ENCODE measurements around the gene SPINT1. TPM values are rescaled to one million over a fixed set of nuclear protein-coding genes. Genes with fewer than 3 reads are reported as not detected.

The SPINT1 gene
- total RNA-seq, 1 experiment from 2014 or later: 177 TPM

GRCh38 chr15:40803688-40804087 is 40.2 kb upstream of the SPINT1 start:
- no peaks in the 10 kb centered on the region for H3K9me3 ChIP-seq (ENCODE audit: low read length)
- no peak overlapping the region for H3K9ac ChIP-seq (ENCODE audit: low read length)
- H4K20me1 ChIP-seq (ENCODE audit: low read length): no peaks in the 10 kb centered on the region
- no peak overlapping the region for H3K27ac ChIP-seq (ENCODE audit: low read length)
- no TSS peak for BruUV-seq (replicated peaks)
- H3F3A ChIP-seq (ENCODE audit: low read length, unreplicated experiment): no peaks in the 10 kb centered on the region
- DNase-seq (no peak), ATAC-seq (no peak)
- no peak overlapping the region for H2AFZ ChIP-seq (ENCODE audit: low read length)
- no peaks in the 10 kb centered on the region for H3K27me3 ChIP-seq (ENCODE audit: low read length)
- H3K36me3 ChIP-seq (ENCODE audit: low read depth, low read length): 0 out of 2 replicates have a peak, but pooled peaks cover 3% of the 10 kb centered on the region
- TF ChIP-seq CTCF (conservative IDR thresholded peaks at IDR 0.05; ENCODE audit: low read depth, low read length): peak; percentile 16; the same call in 1 of the 2 replicates
- no peak for TF ChIP-seq EZH2phosphoT487 (IDR thresholded peaks at IDR 0.05; ENCODE audit: borderline replicate concordance, low read length)
- no peak for TF ChIP-seq EZH2 (IDR thresholded peaks at IDR 0.05; ENCODE audit: low read length, unreplicated experiment)
- H3K4me3 ChIP-seq (ENCODE audit: low read length): no peak overlapping the region
- ChIA-PET CTCF (no interaction called here), POLR2A (ENCODE audit: unreplicated experiment) (no interaction called here)
- peaks cover 45% of the 10 kb centered on the region for H3K79me2 ChIP-seq (ENCODE audit: low read length)
- peaks cover 13% of the 10 kb centered on the region for H3K4me1 ChIP-seq (ENCODE audit: insufficient read depth, low read length)
- H3K9me2 ChIP-seq (replicated peaks; ENCODE audit: low read length): no peaks in the 10 kb centered on the region
- H3K4me2 ChIP-seq (ENCODE audit: low read length): no peak overlapping the region
- intact Hi-C loops (cut with micrococcal nuclease): no loop called here

- peaks cover 37% of the 10 kb centered on the region for H3K79me2 ChIP-seq (ENCODE audit: low read length)
- intact Hi-C loops (cut with micrococcal nuclease): no loop called here
- BruUV-seq (replicated peaks): TSS peak; percentile 72
These were observed 37.2 kb upstream of the SPINT1 start for GRCh38 chr15:40806672-40807027.

More at GRCh38 chr15:40806672-40807027, 37.2 kb upstream of the SPINT1 start:
- H3K9ac ChIP-seq (ENCODE audit: low read length): peak overlapping the region; percentile 92
- H3K4me3 ChIP-seq (ENCODE audit: low read length): peak overlapping the region; percentile 98
- peaks cover 13% of the 10 kb centered on the region for H3K4me1 ChIP-seq (ENCODE audit: insufficient read depth, low read length)
- H3K27me3 ChIP-seq (ENCODE audit: low read length): no peaks in the 10 kb centered on the region
- DNase-seq: no peak
- no peaks in the 10 kb centered on the region for H3K36me3 ChIP-seq (ENCODE audit: low read depth, low read length)
- H3K9me3 ChIP-seq (ENCODE audit: low read length): no peaks in the 10 kb centered on the region
- no peaks in the 10 kb centered on the region for H4K20me1 ChIP-seq (ENCODE audit: low read length)
- peak overlapping the region; percentile 65 for H3K27ac ChIP-seq (ENCODE audit: low read length)
- H3K9me2 ChIP-seq (replicated peaks; ENCODE audit: low read length): no peaks in the 10 kb centered on the region
- no peak for ATAC-seq
- TF ChIP-seq EZH2 (IDR thresholded peaks at IDR 0.05; ENCODE audit: low read length, unreplicated experiment): no peak
- no peak for TF ChIP-seq CTCF (conservative IDR thresholded peaks at IDR 0.05; ENCODE audit: low read depth, low read length)
- TF ChIP-seq EZH2phosphoT487 (IDR thresholded peaks at IDR 0.05; ENCODE audit: borderline replicate concordance, low read length): no peak
- peak overlapping the region; percentile 97 for H3K4me2 ChIP-seq (ENCODE audit: low read length)
- peak overlapping the region; percentile 100 for H2AFZ ChIP-seq (ENCODE audit: low read length)
- ChIA-PET CTCF (interaction anchor here (0.6 to 1.3 kb wide), 3 partner anchors 22 to 87 kb away, joined by 3 to 12 read pairs (median 9); no protein-coding TSS in a partner anchor), POLR2A (ENCODE audit: unreplicated experiment) (interaction anchor here (1.5 kb wide), 1 partner anchor 37 kb away, joined by 5 read pairs; the partner anchor contains the start of gene SPINT1)
- no peaks in the 10 kb centered on the region for H3F3A ChIP-seq (ENCODE audit: low read length, unreplicated experiment)
